ENCODE results near the gene TMEM131L. TPM values are rescaled to one million over a fixed set of nuclear protein-coding genes. Genes with fewer than 3 reads are reported as not detected.
"Not testable (repeated sequence)": the region's sequence is repeated elsewhere in the genome, so short reads cannot be mapped to it uniquely, and the experiment has no call there.

Gene TMEM131L
- total RNA-seq, 1 donor from 2014 or later, result 28.1 TPM

DNA sequence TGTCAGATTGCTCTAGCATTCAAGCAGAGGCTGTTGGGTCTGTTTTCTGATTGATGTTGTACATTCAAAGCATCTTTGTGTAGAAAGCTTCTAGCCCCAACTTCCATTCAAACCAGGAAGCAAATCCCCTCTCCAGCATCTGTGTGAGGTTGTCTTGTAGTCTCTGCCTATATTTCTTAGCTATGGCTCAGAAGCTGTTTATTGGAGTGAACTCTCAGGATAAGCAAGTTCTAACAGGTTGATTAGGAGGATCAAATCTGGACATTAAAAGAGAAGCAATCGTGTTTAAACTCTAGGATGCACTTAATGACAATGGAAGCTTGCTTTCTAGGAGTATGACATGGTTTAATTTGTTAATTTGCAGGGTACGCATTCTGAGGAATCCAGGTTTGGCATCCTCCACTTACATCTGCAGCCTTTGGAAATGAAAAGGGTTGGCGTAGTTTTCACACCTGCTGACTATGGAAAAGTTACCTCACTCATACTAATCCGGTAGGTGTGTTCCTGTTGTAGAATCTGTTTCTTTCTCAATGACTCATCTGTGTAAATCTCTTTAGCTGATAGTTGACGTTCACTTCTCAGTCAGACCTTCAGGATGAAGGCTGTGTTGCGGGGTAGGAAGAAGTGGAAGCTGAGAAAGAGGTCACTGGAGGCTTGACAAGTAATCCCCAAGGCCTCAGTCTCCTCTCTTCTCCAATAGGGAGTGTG lies 129.9 kb downstream of the TMEM131L start:
- Mint-ChIP-seq H3K4me1 (ENCODE audit: low read depth) (peaks cover 9% of the 10 kb centered on the region), H3K9me3 (no peaks in the 10 kb centered on the region), H3K27me3 (ENCODE audit: low read depth) (no peaks in the 10 kb centered on the region), H3K36me3 (ENCODE audit: low read depth) (peaks cover 60% of the 10 kb centered on the region), H3K4me3 (ENCODE audit: low read depth) (no peak overlapping the region), H3K27ac (peak overlapping the region; percentile 1)
- no peak for DNase-seq (ENCODE audit: low spot score)
- intact Hi-C loops (cut with micrococcal nuclease), result no loop called here

DNA sequence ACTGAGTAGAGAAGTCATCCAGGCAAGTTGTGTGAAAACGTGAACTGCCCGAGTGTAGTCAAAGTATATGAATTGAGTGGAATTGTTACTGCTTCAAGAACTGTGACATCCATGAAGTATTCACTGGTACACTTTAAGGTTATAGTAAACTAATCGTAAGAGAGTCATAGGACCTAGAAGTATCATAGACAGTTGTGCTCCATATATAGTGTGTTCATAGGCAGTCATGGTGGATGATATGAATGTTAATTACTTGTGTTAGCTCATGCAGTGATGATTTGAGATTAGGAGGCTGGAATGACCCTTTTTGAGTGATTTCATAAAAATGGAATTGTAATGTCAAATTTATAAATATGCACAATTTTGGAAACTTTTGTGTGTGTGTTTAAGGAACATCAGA lies 136.6 kb downstream of the TMEM131L start:
- no peaks in the 10 kb centered on the region for H3K9me3 Mint-ChIP-seq
- DNase-seq (ENCODE audit: low spot score), result no peak
- intact Hi-C loops (cut with micrococcal nuclease), result loop anchor here (1.0 kb wide), 1 partner anchor 14 kb away; no protein-coding TSS in a partner anchor
- no peaks in the 10 kb centered on the region for H3K27me3 Mint-ChIP-seq (ENCODE audit: low read depth)
- no peak overlapping the region for H3K4me3 Mint-ChIP-seq (ENCODE audit: low read depth)
- peaks cover 65% of the 10 kb centered on the region for H3K36me3 Mint-ChIP-seq (ENCODE audit: low read depth)
- no peak overlapping the region for H3K27ac Mint-ChIP-seq
- H3K4me1 Mint-ChIP-seq (ENCODE audit: low read depth), result peaks cover 12% of the 10 kb centered on the region

DNA sequence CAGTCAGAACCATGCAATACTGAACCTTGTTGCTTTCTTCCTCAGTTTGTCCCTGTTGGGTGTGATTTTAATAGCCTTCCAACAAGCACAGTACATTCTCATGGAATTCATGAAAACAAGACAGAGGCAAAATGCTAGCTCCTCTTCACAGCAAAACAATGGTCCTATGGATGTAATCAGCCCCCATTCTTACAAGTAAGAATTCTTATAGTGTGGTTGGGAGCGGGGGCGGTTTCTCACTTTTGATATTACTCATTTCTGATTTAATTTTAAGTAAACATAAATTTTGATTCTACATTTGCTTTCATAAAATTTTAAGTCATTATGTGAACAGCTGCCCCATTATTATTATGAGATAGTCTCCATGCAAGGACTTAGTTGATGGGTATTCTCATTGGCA lies 137.1 kb downstream of the TMEM131L start:
- Mint-ChIP-seq H3K27me3 (ENCODE audit: low read depth) (no peaks in the 10 kb centered on the region), H3K4me1 (ENCODE audit: low read depth) (peaks cover 12% of the 10 kb centered on the region), H3K36me3 (ENCODE audit: low read depth) (peaks cover 61% of the 10 kb centered on the region), H3K27ac (no peak overlapping the region), H3K4me3 (ENCODE audit: low read depth) (no peak overlapping the region), H3K9me3 (no peaks in the 10 kb centered on the region)
- DNase-seq (ENCODE audit: low spot score), result no peak
- intact Hi-C loops (cut with micrococcal nuclease), result loop anchor here (1.0 kb wide), 1 partner anchor 13 kb away; no protein-coding TSS in a partner anchor

DNA sequence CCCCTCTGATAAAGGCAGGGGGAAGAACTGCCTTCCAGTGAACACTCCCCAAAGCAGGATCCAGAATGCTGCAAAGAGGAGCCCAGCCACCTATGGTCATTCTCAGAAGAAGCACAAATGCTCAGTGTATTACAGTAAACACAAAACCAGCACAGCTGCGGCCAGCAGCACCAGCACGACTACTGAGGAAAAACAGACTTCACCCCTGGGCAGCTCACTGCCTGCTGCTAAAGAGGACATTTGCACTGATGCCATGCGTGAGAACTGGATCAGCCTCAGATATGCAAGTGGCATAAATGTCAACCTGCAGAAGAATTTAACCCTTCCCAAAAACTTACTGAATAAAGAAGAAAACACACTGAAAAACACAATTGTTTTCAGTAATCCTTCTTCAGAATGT lies 137.7 kb downstream of the TMEM131L start:
- no peak overlapping the region for H3K27ac Mint-ChIP-seq
- no peak overlapping the region for H3K4me3 Mint-ChIP-seq (ENCODE audit: low read depth)
- peaks cover 57% of the 10 kb centered on the region for H3K36me3 Mint-ChIP-seq (ENCODE audit: low read depth)
- peaks cover 12% of the 10 kb centered on the region for H3K4me1 Mint-ChIP-seq (ENCODE audit: low read depth)
- intact Hi-C loops (cut with micrococcal nuclease), result loop anchor here (1.0 kb wide), 1 partner anchor 12 kb away; no protein-coding TSS in a partner anchor
- no peak for DNase-seq (ENCODE audit: low spot score)
- H3K27me3 Mint-ChIP-seq (ENCODE audit: low read depth), result no peaks in the 10 kb centered on the region
- H3K9me3 Mint-ChIP-seq, result no peaks in the 10 kb centered on the region

DNA sequence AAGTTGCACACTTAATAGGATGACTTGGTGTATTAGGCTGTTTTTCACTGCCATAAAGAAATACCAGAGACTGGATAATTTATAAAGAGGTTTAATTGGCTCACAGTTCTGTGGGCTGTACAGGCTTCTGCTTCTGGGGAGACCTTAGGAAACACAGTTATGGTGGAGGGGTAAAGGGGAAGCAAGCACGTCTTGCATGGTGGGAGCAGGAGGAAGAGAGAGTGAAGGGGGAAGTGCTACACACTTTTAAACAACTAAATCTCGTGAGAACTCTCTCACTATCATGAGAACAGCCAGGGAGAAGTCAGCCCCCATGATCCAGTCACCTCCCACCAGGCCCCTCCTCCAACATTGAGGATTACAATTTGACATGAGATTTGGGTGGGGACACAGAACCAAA lies 142.9 kb downstream of the TMEM131L start:
- intact Hi-C loops (cut with micrococcal nuclease); H3K9me3 Mint-ChIP-seq; DNase-seq (ENCODE audit: low spot score); H3K4me3 Mint-ChIP-seq (ENCODE audit: low read depth); H3K27me3 Mint-ChIP-seq (ENCODE audit: low read depth); H3K27ac Mint-ChIP-seq; H3K4me1 Mint-ChIP-seq (ENCODE audit: low read depth): not testable (repeated sequence)
- peaks cover 56% of the 10 kb centered on the region for H3K36me3 Mint-ChIP-seq (ENCODE audit: low read depth)

DNA sequence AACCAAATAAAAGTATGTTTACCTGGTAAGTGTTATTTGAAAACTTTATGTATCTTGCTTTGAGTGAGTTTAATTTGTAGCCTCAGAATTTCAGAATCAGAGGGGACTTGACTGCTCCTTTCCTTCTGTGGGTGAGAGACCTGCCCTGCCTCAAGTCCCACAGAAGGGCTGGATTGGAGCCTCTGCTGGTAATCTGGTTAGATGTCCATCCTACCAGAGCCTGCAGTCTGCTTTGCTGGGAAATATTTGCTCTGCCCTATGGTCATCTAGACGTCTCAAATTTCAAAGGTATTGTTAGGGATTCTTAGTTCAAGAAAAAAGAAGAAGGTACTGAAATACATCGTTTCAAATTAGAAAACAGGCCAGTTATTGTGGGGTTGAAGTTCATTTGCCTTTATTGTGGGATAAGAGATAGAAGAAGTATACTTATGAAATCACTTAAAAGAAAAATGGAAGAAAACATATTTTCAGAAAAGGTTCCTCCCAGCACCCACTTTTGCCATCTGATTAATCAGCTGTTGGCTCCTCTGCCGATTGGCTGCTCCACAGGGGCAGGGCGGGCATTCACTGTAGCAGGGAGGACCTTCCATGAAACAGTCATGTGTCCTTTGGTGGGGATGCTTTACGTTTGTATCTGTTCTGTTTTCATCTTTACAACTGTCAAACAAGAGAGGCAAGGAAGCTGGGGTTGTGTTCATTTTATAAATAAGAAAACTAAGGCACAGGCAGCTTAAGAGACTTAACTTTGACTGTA lies 144.6 kb downstream of the TMEM131L start:
- peaks cover 9% of the 10 kb centered on the region for H3K4me1 Mint-ChIP-seq (ENCODE audit: low read depth)
- no peaks in the 10 kb centered on the region for H3K27me3 Mint-ChIP-seq (ENCODE audit: low read depth)
- intact Hi-C loops (cut with micrococcal nuclease), result no loop called here
- no peak overlapping the region for H3K27ac Mint-ChIP-seq
- DNase-seq (ENCODE audit: low spot score), result no peak
- H3K36me3 Mint-ChIP-seq (ENCODE audit: low read depth), result peaks cover 61% of the 10 kb centered on the region
- H3K4me3 Mint-ChIP-seq (ENCODE audit: low read depth), result no peak overlapping the region
- H3K9me3 Mint-ChIP-seq, result no peaks in the 10 kb centered on the region

DNA sequence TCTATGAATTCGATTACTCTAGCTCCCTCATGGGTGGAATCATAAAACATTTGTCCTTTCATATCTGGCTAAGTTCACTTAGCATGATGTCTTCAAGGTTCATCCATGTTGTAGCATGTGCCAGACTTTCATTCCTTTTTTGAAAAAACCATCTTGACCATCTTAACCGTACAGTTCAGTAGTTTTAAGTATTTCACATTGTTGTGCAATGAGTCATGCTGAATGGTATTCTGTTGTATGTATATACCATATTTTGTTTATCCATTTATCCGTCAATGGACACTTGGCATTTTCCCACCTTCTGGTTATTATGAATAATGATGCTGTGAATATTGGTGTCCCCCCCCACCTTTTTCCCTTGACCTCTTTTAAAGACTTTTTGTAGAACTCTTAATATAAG lies 145.5 kb downstream of the TMEM131L start:
- Mint-ChIP-seq H3K36me3 (ENCODE audit: low read depth) (peaks cover 59% of the 10 kb centered on the region), H3K27me3 (ENCODE audit: low read depth) (no peaks in the 10 kb centered on the region), H3K4me1 (ENCODE audit: low read depth) (peaks cover 15% of the 10 kb centered on the region), H3K9me3 (no peaks in the 10 kb centered on the region), H3K4me3 (ENCODE audit: low read depth) (no peak overlapping the region), H3K27ac (no peak overlapping the region)
- no peak for DNase-seq (ENCODE audit: low spot score)
- intact Hi-C loops (cut with micrococcal nuclease), result no loop called here

DNA sequence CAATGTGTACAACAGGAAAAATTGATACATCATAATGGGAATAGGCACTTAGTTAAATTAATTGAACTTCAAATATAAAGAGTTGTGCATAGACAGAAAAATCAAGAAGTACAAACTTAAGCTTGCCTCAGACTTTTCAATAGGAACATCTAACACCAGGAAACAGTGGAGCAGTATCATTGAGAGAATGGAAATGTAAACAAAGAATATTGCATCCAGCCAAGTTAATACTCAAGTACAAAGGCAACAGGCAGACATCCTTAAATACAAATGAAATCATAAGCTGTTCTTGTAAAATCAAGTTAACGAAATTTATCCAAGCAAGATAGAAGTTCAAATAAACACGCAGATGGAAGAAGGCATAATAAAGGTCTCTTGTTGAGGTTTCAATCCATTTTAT lies 146.7 kb downstream of the TMEM131L start:
- Mint-ChIP-seq H3K4me1 (ENCODE audit: low read depth) (peaks cover 17% of the 10 kb centered on the region), H3K4me3 (ENCODE audit: low read depth) (no peak overlapping the region), H3K27me3 (ENCODE audit: low read depth) (no peaks in the 10 kb centered on the region), H3K9me3 (no peaks in the 10 kb centered on the region), H3K27ac (no peak overlapping the region), H3K36me3 (ENCODE audit: low read depth) (peaks cover 70% of the 10 kb centered on the region)
- no peak for DNase-seq (ENCODE audit: low spot score)
- intact Hi-C loops (cut with micrococcal nuclease), result no loop called here

DNA sequence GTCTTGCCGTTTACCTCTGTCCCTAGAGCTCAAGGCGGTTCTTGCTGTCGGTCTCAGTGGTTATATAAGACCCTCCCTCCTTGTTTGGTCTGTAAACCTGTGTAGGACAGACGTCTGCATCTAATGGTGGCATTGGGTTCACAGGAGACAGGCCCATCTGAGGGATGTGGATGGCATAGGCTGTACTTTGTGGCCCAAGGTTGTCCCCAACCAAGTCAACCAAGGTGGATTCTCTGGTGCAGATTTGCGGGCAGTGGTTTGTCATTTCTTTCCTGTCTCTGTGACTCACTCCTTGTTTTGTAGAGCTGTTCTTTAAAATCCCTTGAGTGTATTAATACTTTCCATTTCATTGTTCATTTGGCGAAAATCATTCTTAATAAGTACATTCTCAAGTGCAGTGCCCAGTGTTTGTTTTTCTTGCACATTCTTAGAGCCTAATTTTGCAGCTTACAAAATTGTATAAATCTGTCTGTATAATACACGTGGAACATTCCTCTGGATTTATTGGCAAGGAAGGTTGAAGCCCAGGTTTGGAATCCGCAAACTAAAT lies 149.9 kb downstream of the TMEM131L start:
- Mint-ChIP-seq H3K27me3 (ENCODE audit: low read depth) (no peaks in the 10 kb centered on the region), H3K27ac (no peak overlapping the region), H3K9me3 (no peaks in the 10 kb centered on the region), H3K4me3 (ENCODE audit: low read depth) (no peak overlapping the region), H3K4me1 (ENCODE audit: low read depth) (peaks cover 17% of the 10 kb centered on the region), H3K36me3 (ENCODE audit: low read depth) (peaks cover 77% of the 10 kb centered on the region)
- intact Hi-C loops (cut with micrococcal nuclease), result loop anchor here (1.0 kb wide), 1 partner anchor 13 kb away; no protein-coding TSS in a partner anchor
- DNase-seq (ENCODE audit: low spot score), result no peak

DNA sequence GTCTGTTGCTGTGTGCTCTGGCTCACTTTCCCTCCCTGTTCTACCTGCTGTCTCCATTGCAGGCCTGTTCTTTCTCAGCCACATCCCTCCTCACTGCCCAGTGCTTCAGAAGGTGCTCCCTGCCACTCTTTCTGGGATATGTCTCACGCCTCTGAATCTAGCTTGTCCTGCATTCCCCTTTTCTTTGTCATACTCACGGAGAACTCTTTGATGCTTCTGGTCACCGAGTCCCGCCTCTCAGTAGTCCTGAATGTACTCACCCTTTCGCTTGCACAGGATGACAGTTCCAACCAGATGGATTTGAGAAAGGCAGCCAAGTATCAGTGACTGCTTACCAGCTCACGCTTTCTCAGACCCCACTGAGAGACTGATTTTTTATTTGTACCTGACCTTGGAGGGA lies 152.7 kb downstream of the TMEM131L start:
- H3K9me3 Mint-ChIP-seq, result no peaks in the 10 kb centered on the region
- peaks cover 24% of the 10 kb centered on the region for H3K4me1 Mint-ChIP-seq (ENCODE audit: low read depth)
- intact Hi-C loops (cut with micrococcal nuclease), result no loop called here
- DNase-seq (ENCODE audit: low spot score), result no peak
- H3K4me3 Mint-ChIP-seq (ENCODE audit: low read depth), result no peak overlapping the region
- H3K27ac Mint-ChIP-seq, result no peak overlapping the region
- no peaks in the 10 kb centered on the region for H3K27me3 Mint-ChIP-seq (ENCODE audit: low read depth)
- H3K36me3 Mint-ChIP-seq (ENCODE audit: low read depth), result peaks cover 80% of the 10 kb centered on the region

DNA sequence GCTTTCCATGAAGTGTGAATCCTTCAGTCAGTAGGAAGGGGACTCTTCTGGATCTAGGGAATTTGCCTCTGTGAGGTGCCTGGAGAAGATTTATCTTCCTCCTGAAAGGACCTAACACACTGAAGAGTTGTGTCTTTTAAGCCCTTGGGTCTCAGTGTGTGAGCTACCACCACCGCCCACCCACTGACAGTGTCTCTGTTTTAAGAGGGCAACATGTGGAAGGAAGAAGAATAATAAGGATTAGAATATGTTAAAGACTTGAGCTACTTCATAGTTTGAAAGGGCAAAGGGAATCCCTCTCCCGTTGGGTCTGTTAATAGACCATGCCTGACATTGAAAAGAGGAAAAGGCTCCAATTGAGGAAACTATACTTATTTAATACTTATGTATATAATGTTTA lies 153.7 kb downstream of the TMEM131L start:
- H3K27ac Mint-ChIP-seq, result no peak overlapping the region

DNA sequence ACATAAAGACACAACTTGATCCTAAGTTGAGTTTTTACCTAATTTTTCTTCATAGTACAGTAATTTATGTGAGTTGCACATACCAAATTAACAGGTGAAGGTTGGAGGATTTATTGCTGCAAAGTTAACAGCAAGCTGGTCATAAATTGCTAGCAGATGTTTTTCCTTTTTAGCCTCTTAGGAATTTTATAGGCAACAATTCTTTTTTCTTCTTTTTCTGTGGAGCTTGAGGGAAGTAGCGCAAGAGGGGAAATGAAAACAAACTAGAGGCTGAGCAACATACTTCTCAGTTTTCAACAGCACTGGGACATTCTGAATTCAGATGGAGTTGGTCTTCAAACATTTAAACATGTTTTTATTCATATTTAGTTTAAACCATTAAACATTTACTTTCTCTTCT lies 154.2 kb downstream of the TMEM131L start:
- Mint-ChIP-seq H3K36me3 (ENCODE audit: low read depth) (peaks cover 71% of the 10 kb centered on the region), H3K27me3 (ENCODE audit: low read depth) (no peaks in the 10 kb centered on the region), H3K4me3 (ENCODE audit: low read depth) (no peak overlapping the region), H3K27ac (no peak overlapping the region), H3K4me1 (ENCODE audit: low read depth) (peaks cover 16% of the 10 kb centered on the region), H3K9me3 (no peaks in the 10 kb centered on the region)
- no peak for DNase-seq (ENCODE audit: low spot score)
- intact Hi-C loops (cut with micrococcal nuclease), result no loop called here

More for the DNA sequence above, 153.7 kb downstream of the TMEM131L start:
- Mint-ChIP-seq H3K27me3 (ENCODE audit: low read depth) (no peaks in the 10 kb centered on the region), H3K4me3 (ENCODE audit: low read depth) (no peak overlapping the region), H3K4me1 (ENCODE audit: low read depth) (peaks cover 21% of the 10 kb centered on the region), H3K36me3 (ENCODE audit: low read depth) (peaks cover 74% of the 10 kb centered on the region), H3K9me3 (no peaks in the 10 kb centered on the region)
- DNase-seq (ENCODE audit: low spot score), result no peak
- intact Hi-C loops (cut with micrococcal nuclease), result no loop called here

DNA sequence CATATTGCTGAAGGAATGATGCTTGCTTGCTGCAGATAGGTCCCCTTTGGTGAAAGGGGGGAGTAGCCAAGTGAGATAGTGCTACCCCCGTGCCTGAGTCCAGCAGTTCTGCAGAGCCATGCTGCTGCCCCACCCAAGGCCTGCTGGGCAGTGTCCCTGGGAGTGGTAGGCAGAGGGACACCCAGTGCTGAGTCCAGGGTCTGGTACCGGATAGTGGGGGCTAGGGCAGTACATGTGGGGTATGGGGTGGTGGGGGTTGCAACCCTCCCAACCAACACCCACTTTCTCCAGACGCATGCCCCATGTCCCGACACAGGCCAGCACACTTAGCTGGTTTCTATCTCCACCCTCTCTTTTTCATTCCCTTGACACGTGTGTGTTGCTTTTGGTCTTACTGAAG lies 155.9 kb downstream of the TMEM131L start:
- H3K27ac Mint-ChIP-seq, result no peak overlapping the region
- no peak for DNase-seq (ENCODE audit: low spot score)
- H3K4me3 Mint-ChIP-seq (ENCODE audit: low read depth), result no peak overlapping the region
- H3K27me3 Mint-ChIP-seq (ENCODE audit: low read depth), result no peaks in the 10 kb centered on the region
- H3K36me3 Mint-ChIP-seq (ENCODE audit: low read depth), result peaks cover 67% of the 10 kb centered on the region
- intact Hi-C loops (cut with micrococcal nuclease), result no loop called here
- peaks cover 7% of the 10 kb centered on the region for H3K4me1 Mint-ChIP-seq (ENCODE audit: low read depth)
- H3K9me3 Mint-ChIP-seq, result no peaks in the 10 kb centered on the region
